GM12878 (cell line): ENCODE measurements around the gene LRRC7.
"Not testable (repeated sequence)": the region's sequence is repeated elsewhere in the genome, so short reads cannot be mapped to it uniquely, and the experiment has no call there.

ENCODE experiments used
- CHD2 ChIP-seq: IDR thresholded peaks from 2 replicates; pipeline ENCODE4 v1.6.1; 2011; ENCODE audit warnings: low read depth, low read length, improper control_type of control experiment, borderline replicate concordance
- CREB1 ChIP-seq: IDR thresholded peaks from 2 replicates; pipeline ENCODE4 v1.6.1; 2012; ENCODE audit warnings: low read depth, mild to moderate bottlenecking, inconsistent platforms
- CTCF ChIP-seq, 3 experiments: IDR thresholded peaks in 2 of 3; conservative IDR thresholded peaks in 1 of 3; 2 replicates each; pipeline ENCODE4 v1.5.1; 2011; ENCODE audit warnings: low read depth in 3 of 3, low read length in 3 of 3, mild to moderate bottlenecking in 3 of 3, control low read depth in 2 of 3, moderate library complexity in 2 of 3, inconsistent platforms in 1 of 3, mixed read lengths in 1 of 3; ENCODE audit not compliant: control insufficient read depth in 2 of 3, insufficient read depth in 1 of 3; ENCODE audit errors: extremely low read depth in 1 of 3
- ELK1 ChIP-seq: IDR thresholded peaks from 2 replicates; pipeline ENCODE4 v1.6.1; 2012; ENCODE audit warnings: low read depth, low read length, improper control_type of control experiment
- FOS ChIP-seq: IDR thresholded peaks from 3 replicates; pipeline ENCODE4 v1.6.1; 2011; ENCODE audit warnings: borderline replicate concordance; ENCODE audit not compliant: insufficient read length; ENCODE audit errors: extremely low read depth
- MEF2A ChIP-seq: IDR thresholded peaks from 2 replicates; pipeline ENCODE4 v1.6.1; 2011; ENCODE audit warnings: low read depth, mild to moderate bottlenecking, low read length, moderate library complexity; ENCODE audit not compliant: insufficient read depth
- NBN ChIP-seq: fragments of 450-650 bp; IDR thresholded peaks from 2 replicates; pipeline ENCODE4 v1.6.1; 2016
- NR2C1 ChIP-seq: fragments of 450-650 bp; IDR thresholded peaks from 2 replicates; pipeline ENCODE4 v1.6.1; 2017; ENCODE audit warnings: antibody characterized with exemption, mild to moderate bottlenecking, moderate library complexity
- RB1 ChIP-seq: fragments of 450-650 bp; formaldehyde crosslinking; IDR thresholded peaks from 2 replicates; pipeline ENCODE4 v1.6.1; 2017; ENCODE audit warnings: mild to moderate bottlenecking, borderline replicate concordance
- SIN3A ChIP-seq: IDR thresholded peaks from 2 replicates; pipeline ENCODE4 v1.6.1; 2012; ENCODE audit warnings: low read depth, low read length, improper control_type of control experiment
- SMARCA5 ChIP-seq: fragments of 450-650 bp; IDR thresholded peaks from 2 replicates; pipeline ENCODE4 v1.6.1; 2017; ENCODE audit warnings: mild to moderate bottlenecking
- TCF12 ChIP-seq: IDR thresholded peaks from 2 replicates; pipeline ENCODE4 v1.6.1; 2011; ENCODE audit warnings: low read depth, mild to moderate bottlenecking, low read length
- TF ChIP-seq, protein P1 (sequence below): fragments of 450-650 bp; formaldehyde crosslinking; IDR thresholded peaks from 2 replicates; pipeline ENCODE4 v1.5.0; 2022; ENCODE audit warnings: mild to moderate bottlenecking, missing genetic modification characterization
- TF ChIP-seq, protein P2 (sequence below): IDR thresholded peaks from 2 replicates; pipeline ENCODE4 v1.6.1; 2012; ENCODE audit warnings: mild to moderate bottlenecking, low read depth, low read length

GRCh38 chr1:69717834-69718233 is 150.1 kb downstream of the LRRC7 start:
- TF ChIP-seq CTCF (IDR thresholded peaks at IDR 0.05 in 2 of 3, conservative IDR thresholded peaks at IDR 0.05 in 1 of 3; ENCODE audit: control insufficient read depth in 2 of 3, extremely low read depth in 1 of 3, insufficient read depth in 1 of 3, low read depth in 3 of 3, low read length in 3 of 3); CHD2; ELK1; RB1; NBN; SMARCA5; MEF2A; TCF12; CREB1; NR2C1; SIN3A; FOS: not testable (repeated sequence)
- TF ChIP-seq, protein P1, sequence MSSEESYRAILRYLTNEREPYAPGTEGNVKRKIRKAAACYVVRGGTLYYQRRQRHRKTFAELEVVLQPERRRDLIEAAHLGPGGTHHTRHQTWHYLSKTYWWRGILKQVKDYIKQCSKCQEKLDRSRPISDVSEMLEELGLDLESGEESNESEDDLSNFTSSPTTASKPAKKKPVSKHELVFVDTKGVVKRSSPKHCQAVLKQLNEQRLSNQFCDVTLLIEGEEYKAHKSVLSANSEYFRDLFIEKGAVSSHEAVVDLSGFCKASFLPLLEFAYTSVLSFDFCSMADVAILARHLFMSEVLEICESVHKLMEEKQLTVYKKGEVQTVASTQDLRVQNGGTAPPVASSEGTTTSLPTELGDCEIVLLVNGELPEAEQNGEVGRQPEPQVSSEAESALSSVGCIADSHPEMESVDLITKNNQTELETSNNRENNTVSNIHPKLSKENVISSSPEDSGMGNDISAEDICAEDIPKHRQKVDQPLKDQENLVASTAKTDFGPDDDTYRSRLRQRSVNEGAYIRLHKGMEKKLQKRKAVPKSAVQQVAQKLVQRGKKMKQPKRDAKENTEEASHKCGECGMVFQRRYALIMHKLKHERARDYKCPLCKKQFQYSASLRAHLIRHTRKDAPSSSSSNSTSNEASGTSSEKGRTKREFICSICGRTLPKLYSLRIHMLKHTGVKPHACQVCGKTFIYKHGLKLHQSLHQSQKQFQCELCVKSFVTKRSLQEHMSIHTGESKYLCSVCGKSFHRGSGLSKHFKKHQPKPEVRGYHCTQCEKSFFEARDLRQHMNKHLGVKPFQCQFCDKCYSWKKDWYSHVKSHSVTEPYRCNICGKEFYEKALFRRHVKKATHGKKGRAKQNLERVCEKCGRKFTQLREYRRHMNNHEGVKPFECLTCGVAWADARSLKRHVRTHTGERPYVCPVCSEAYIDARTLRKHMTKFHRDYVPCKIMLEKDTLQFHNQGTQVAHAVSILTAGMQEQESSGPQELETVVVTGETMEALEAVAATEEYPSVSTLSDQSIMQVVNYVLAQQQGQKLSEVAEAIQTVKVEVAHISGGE = not testable (repeated sequence)
- TF ChIP-seq, protein P2, sequence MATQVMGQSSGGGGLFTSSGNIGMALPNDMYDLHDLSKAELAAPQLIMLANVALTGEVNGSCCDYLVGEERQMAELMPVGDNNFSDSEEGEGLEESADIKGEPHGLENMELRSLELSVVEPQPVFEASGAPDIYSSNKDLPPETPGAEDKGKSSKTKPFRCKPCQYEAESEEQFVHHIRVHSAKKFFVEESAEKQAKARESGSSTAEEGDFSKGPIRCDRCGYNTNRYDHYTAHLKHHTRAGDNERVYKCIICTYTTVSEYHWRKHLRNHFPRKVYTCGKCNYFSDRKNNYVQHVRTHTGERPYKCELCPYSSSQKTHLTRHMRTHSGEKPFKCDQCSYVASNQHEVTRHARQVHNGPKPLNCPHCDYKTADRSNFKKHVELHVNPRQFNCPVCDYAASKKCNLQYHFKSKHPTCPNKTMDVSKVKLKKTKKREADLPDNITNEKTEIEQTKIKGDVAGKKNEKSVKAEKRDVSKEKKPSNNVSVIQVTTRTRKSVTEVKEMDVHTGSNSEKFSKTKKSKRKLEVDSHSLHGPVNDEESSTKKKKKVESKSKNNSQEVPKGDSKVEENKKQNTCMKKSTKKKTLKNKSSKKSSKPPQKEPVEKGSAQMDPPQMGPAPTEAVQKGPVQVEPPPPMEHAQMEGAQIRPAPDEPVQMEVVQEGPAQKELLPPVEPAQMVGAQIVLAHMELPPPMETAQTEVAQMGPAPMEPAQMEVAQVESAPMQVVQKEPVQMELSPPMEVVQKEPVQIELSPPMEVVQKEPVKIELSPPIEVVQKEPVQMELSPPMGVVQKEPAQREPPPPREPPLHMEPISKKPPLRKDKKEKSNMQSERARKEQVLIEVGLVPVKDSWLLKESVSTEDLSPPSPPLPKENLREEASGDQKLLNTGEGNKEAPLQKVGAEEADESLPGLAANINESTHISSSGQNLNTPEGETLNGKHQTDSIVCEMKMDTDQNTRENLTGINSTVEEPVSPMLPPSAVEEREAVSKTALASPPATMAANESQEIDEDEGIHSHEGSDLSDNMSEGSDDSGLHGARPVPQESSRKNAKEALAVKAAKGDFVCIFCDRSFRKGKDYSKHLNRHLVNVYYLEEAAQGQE = not testable (repeated sequence)
